HAP-1 (cell line): ENCODE data around the gene DCTN2.
"Not testable (repeated sequence)": the region's sequence is repeated elsewhere in the genome, so short reads cannot be mapped to it uniquely, and the experiment has no call there.

Experiments used
- DNase-seq, 2 experiments: peaks; one replicate each; pipeline ENCODE4 v3.0.0-alpha.2; 2016 to 2020; ENCODE audit warnings: low spot score in 2 of 2
- H3K27me3 ChIP-seq: fragments of 250-450 bp; sonication (Bioruptor Pico); 2 replicates; pipeline ENCODE4 v1.5.1; 2020; ENCODE audit warnings: low read depth, mild to moderate bottlenecking, moderate library complexity
- H3K36me3 ChIP-seq: fragments of 250-450 bp; sonication (Bioruptor Pico); replicated peaks from 2 replicates; pipeline ENCODE4 v1.5.1; 2020; ENCODE audit warnings: mild to moderate bottlenecking
- H3K4me1 ChIP-seq: fragments of 250-450 bp; sonication (Bioruptor Pico); 2 replicates; pipeline ENCODE4 v1.5.1; 2020; ENCODE audit warnings: mild to moderate bottlenecking
- H3K4me3 ChIP-seq: fragments of 250-450 bp; sonication (Bioruptor Pico); 2 replicates; pipeline ENCODE4 v1.5.1; 2020; ENCODE audit warnings: mild to moderate bottlenecking, moderate library complexity
- H3K9me3 ChIP-seq: fragments of 250-450 bp; sonication (Bioruptor Pico); 2 replicates; pipeline ENCODE4 v1.5.1; 2020; ENCODE audit warnings: mild to moderate bottlenecking, moderate library complexity
- in situ Hi-C: fragments of 300-500 bp; cut with MboI; formaldehyde crosslinking; loops from 3 replicates; pipeline ENCODE4 v1.14.3; 2020; ENCODE audit warnings: low sequenced_read_pairs, inconsistent platforms, mixed read lengths

DCTN2 gene

GRCh38 chr12:57516617-57517153 lies 30.3 kb downstream of the DCTN2 start:
- Histone ChIP-seq H3K4me1 (peaks cover 13% of the 10 kb centered on the region), H3K4me3 (no peak overlapping the region), H3K27me3 (no peaks in the 10 kb centered on the region), H3K36me3 (peaks cover 86% of the 10 kb centered on the region), H3K9me3 (no peaks in the 10 kb centered on the region)
- DNase-seq: no peak
- in situ Hi-C loops: no loop called here

GRCh38 chr12:57515934-57516541 lies 31.0 kb downstream of the DCTN2 start:
- no peak for DNase-seq
- H3K4me3 ChIP-seq: no peak overlapping the region
- in situ Hi-C loops: no loop called here
- peaks cover 7% of the 10 kb centered on the region for H3K4me1 ChIP-seq
- H3K36me3 ChIP-seq: peaks cover 92% of the 10 kb centered on the region
- no peaks in the 10 kb centered on the region for H3K27me3 ChIP-seq
- no peaks in the 10 kb centered on the region for H3K9me3 ChIP-seq

GRCh38 chr12:57515408-57515933 lies 31.5 kb downstream of the DCTN2 start:
- in situ Hi-C loops: no loop called here
- Histone ChIP-seq H3K9me3 (no peaks in the 10 kb centered on the region), H3K27me3 (no peaks in the 10 kb centered on the region), H3K4me3 (no peak overlapping the region), H3K4me1 (peaks cover 4% of the 10 kb centered on the region), H3K36me3 (peaks cover 98% of the 10 kb centered on the region)
- DNase-seq: no peak

- H3K36me3 ChIP-seq: peaks cover 99% of the 10 kb centered on the region
- in situ Hi-C loops: no loop called here
- no peaks in the 10 kb centered on the region for H3K9me3 ChIP-seq
- no peaks in the 10 kb centered on the region for H3K27me3 ChIP-seq
- no peak for DNase-seq
- peaks cover 4% of the 10 kb centered on the region for H3K4me1 ChIP-seq
- H3K4me3 ChIP-seq: no peak overlapping the region
Observed at GRCh38 chr12:57514720-57515407, 32.1 kb downstream of the DCTN2 start.

- H3K4me3 ChIP-seq, H3K27me3 ChIP-seq, DNase-seq, in situ Hi-C loops, H3K9me3 ChIP-seq, H3K4me1 ChIP-seq: not testable (repeated sequence)
- peaks cover 99% of the 10 kb centered on the region for H3K36me3 ChIP-seq
Observed at GRCh38 chr12:57514246-57514645, 32.7 kb downstream of the DCTN2 start.

- DNase-seq, H3K9me3 ChIP-seq, H3K4me3 ChIP-seq, H3K4me1 ChIP-seq, in situ Hi-C loops, H3K27me3 ChIP-seq: not testable (repeated sequence)
- peaks cover 99% of the 10 kb centered on the region for H3K36me3 ChIP-seq
Observed at GRCh38 chr12:57513677-57514076, 33.3 kb downstream of the DCTN2 start.

GRCh38 chr12:57513266-57513665 lies 33.7 kb downstream of the DCTN2 start:
- H3K36me3 ChIP-seq: peaks cover 96% of the 10 kb centered on the region

GRCh38 chr12:57512665-57513064 lies 34.3 kb downstream of the DCTN2 start:
- no peak for DNase-seq
- Histone ChIP-seq H3K36me3 (peaks cover 90% of the 10 kb centered on the region), H3K4me1 (no peaks in the 10 kb centered on the region; the same call in 1 of the 2 replicates), H3K27me3 (no peaks in the 10 kb centered on the region), H3K4me3 (no peak overlapping the region), H3K9me3 (no peaks in the 10 kb centered on the region)
- in situ Hi-C loops: no loop called here

More at GRCh38 chr12:57513266-57513665, 33.7 kb downstream of the DCTN2 start:
- no peak for DNase-seq
- Histone ChIP-seq H3K4me3 (no peak overlapping the region), H3K4me1 (peaks cover 3% of the 10 kb centered on the region), H3K27me3 (no peaks in the 10 kb centered on the region), H3K9me3 (no peaks in the 10 kb centered on the region)
- in situ Hi-C loops: no loop called here

GRCh38 chr12:57511588-57512325 lies 35.2 kb downstream of the DCTN2 start:
- Histone ChIP-seq H3K9me3 (no peaks in the 10 kb centered on the region), H3K27me3 (no peaks in the 10 kb centered on the region), H3K36me3 (peaks cover 81% of the 10 kb centered on the region), H3K4me3 (no peak overlapping the region), H3K4me1 (no peaks in the 10 kb centered on the region)
- in situ Hi-C loops: no loop called here
- no peak for DNase-seq

- H3K27me3 ChIP-seq: no peaks in the 10 kb centered on the region
- H3K4me3 ChIP-seq: no peak overlapping the region
- no peak for DNase-seq
- in situ Hi-C loops: no loop called here
- H3K4me1 ChIP-seq: no peaks in the 10 kb centered on the region
- no peaks in the 10 kb centered on the region for H3K9me3 ChIP-seq
- peaks cover 80% of the 10 kb centered on the region for H3K36me3 ChIP-seq
Observed at GRCh38 chr12:57511161-57511560, 35.8 kb downstream of the DCTN2 start.

GRCh38 chr12:57507796-57508195 lies 39.2 kb downstream of the DCTN2 start:
- H3K4me3 ChIP-seq, H3K4me1 ChIP-seq, H3K27me3 ChIP-seq, in situ Hi-C loops, DNase-seq, H3K9me3 ChIP-seq: not testable (repeated sequence)
- H3K36me3 ChIP-seq: peaks cover 79% of the 10 kb centered on the region

GRCh38 chr12:57506541-57506940 lies 40.5 kb downstream of the DCTN2 start:
- DNase-seq: not testable (repeated sequence)
- peaks cover 79% of the 10 kb centered on the region for H3K36me3 ChIP-seq

GRCh38 chr12:57502311-57502969 lies 44.6 kb downstream of the DCTN2 start:
- H3K27me3 ChIP-seq, H3K4me3 ChIP-seq, DNase-seq, H3K4me1 ChIP-seq, in situ Hi-C loops, H3K9me3 ChIP-seq: not testable (repeated sequence)
- peaks cover 89% of the 10 kb centered on the region for H3K36me3 ChIP-seq

More at GRCh38 chr12:57506541-57506940, 40.5 kb downstream of the DCTN2 start:
- in situ Hi-C loops, H3K27me3 ChIP-seq, H3K9me3 ChIP-seq, H3K4me1 ChIP-seq, H3K4me3 ChIP-seq: not testable (repeated sequence)
